Measurements from ENCODE around the gene RBP5.

The RBP5 gene

DNA sequence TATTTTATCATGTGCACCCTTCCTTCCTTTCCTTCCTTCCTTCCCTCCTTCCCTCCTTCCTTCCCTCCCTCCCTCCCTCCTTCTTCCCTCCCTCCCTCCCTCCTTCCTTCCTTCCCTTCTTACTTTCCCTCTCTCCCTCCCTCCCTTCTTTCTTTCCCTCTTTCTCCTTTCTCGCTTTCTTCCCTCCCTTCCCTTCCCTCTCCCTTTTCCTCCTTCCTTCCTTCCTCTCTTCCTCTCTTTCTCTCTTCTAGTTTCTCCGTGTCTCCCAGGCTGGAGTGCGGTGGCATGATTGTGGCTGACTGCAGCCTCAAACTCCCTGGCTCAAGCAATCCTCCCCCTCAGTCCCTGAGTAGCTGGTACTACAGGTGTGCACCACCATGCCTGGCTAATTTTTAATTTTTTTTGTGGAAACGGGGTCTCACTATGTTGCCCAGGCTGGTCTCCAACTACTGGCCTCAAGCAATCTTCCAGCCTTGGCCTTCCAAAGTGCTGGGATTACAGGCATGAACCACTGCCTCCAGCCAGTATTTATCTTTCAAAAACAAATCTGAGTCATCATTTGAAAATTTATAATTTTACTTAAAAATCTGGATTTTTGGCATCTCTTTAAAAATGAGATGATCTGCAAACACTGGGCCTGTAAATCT lies 27.5 kb downstream of the RBP5 start:
- no peak for DNase-seq (ENCODE audit: low spot score)

- DNase-seq (ENCODE audit: low spot score), result no peak
Observed at GRCh38 chr12:7100239-7100638, 28.4 kb downstream of the RBP5 start.

- DNase-seq (ENCODE audit: low spot score), result no peak
Observed at GRCh38 chr12:7099290-7099996, 29.2 kb downstream of the RBP5 start.

DNA sequence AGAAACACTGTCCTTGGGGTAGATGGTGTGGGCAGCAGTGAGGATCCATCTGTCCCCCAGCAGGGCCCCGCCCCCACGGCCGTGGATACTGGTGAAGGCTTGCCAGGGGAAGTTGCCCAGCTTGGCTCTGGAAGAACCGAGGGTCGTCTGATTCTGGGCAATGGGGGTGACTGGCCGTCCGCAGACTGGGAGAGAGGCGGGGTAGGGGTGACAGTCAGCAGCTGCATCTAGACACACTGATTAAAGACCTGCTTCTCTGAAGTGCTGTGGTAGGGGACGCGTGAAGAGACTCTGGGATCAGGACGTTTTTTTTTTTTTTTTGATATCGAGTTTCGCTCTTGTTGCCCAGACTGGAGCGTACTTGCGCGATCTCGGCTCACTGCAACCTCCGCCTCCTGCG lies 31.7 kb downstream of the RBP5 start:
- peak; percentile 24 for DNase-seq (ENCODE audit: low spot score)

DNA sequence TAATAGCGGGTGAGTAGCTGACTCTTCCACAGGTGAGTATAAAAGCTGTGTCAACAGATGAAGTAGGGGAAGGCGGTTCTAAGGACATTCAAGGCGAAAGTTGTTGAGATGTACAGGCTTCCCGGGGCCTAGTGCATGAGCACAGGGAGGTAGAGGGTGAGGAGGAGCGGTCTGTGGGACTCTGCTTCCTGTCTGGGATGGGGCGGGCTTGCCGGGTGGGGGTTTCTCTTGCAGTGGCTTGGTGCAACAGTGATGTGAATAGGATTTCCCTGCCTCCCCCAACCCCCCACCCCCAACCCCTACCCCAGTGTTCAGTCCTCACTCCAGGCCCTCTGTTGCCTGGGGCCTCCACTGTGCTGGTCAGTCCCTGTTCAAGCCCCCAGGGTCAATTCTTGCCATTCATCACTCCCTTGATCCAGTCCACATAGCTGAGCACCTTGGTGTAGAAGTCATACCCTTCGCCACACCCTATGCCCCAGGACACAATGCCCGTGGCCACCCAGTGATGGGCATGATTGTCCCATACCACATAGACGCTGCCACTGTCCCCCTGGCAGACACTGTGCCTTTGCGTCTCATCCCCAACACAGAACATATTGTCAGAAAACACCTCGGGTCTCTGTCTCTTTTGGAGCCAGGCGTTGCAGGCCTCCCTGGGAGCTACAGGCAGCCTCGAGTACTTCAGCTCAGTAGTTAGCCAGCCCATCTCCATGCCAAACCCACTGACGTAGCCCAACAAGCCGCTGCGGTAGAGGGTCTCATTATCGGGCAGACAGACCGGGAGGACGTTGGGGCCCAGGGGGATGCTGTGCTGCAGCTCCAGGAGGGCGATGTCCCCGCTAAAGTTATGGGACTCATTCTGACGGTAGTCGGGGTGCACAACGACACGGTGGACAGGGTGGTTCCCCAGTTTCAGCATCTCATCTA lies 32.4 kb downstream of the RBP5 start:
- no peak for DNase-seq (ENCODE audit: low spot score)

GRCh38 chr12:7093892-7094291 lies 34.8 kb downstream of the RBP5 start:
- DNase-seq (ENCODE audit: low spot score), result no peak

DNA sequence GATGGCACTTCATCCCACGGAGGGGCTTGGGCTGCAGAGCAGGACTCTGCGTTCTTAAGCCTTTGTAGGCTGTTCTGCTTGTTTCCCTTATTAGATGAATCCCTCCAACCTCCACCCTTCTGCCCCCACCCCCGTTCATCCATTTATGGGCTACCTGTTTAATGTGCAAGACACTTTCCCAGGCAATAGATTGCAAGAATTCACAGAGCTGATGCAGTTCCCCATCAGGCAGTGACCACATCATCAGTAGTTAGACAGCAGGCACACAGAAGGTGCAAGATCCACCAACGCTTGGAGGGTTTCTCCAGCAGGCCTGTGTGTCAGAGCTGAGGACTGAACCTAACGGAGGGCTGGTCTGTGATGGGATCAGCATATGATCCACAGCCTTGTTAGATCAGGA lies 35.2 kb downstream of the RBP5 start:
- DNase-seq (ENCODE audit: low spot score), result no peak

GRCh38 chr12:7092986-7093460 lies 35.7 kb downstream of the RBP5 start:
- no peak for DNase-seq (ENCODE audit: low spot score)

DNA sequence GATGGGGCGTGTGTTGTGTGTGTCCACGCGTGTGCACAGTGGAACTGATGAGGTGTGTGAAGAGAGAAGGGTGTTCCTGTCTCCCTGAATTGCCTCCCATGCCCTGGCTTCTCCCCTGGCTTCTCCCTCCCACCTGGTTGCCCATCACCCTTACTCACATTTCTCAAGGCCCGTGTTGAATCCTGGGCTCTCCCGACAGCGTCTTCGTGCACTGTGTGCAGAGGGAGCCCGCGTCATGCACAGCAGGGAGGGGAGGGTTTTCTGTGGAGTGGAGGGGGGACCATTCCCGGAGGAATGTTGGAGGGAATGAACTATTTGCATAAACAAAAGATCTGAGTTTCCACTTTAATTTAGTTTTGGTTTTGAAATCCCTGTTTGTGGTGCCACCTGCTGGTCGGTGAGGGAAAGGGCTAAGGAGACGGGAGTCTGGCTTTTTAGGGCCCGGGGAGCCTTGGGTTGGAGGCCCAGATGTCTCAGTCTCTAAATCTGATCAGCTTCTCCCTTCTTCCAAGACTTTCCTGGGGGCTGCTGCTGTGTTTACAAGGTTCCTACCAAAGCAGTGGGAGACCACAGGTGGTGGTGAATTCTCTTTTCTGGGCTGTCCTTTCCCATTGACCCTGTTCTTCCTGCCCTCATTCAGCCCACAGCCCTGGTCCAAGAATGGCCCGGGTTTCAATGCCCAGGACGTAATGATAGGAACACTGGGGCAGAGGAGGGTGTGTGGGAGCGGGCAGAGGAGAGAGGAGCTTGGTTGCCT lies 36.3 kb downstream of the RBP5 start, which contains the start of gene C1R:
TSS of gene C1R (minus strand) at position 217 of the 757 bp plus-strand sequence. CDS start at position 160, 57 bp downstream.
- peak; percentile 68 for DNase-seq (ENCODE audit: low spot score)

DNA sequence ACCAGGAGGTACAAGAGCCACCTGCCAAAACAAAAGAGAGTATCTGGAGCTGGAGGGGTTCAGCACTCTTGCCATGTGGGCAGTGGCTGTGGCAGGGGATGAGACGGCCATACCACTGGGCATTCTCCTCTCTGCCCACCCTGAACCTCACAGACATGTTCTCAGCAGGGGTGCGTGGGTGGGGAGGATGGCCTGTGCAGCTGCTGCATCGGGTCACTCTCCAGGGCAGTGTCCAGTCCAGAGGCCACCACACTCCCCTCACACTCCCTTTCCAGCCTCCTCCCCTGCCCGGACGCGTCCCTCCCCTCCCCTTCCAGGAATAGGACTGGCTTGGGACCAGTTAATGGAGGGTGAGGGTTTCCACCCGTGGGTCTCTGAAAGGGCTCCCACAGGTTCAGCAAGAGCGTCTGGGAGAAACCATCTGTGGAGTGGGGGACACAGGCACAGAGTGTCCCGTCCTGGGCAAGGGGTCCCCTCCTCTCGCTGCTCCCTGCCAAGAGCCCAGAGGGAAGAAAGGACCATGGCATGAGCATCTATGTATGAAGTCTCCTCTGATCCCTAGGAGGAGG lies 36.9 kb downstream of the RBP5 start:
- no peak for DNase-seq (ENCODE audit: low spot score)

- no peak for DNase-seq (ENCODE audit: low spot score)
Observed at GRCh38 chr12:7091171-7091570, 37.5 kb downstream of the RBP5 start.

DNA sequence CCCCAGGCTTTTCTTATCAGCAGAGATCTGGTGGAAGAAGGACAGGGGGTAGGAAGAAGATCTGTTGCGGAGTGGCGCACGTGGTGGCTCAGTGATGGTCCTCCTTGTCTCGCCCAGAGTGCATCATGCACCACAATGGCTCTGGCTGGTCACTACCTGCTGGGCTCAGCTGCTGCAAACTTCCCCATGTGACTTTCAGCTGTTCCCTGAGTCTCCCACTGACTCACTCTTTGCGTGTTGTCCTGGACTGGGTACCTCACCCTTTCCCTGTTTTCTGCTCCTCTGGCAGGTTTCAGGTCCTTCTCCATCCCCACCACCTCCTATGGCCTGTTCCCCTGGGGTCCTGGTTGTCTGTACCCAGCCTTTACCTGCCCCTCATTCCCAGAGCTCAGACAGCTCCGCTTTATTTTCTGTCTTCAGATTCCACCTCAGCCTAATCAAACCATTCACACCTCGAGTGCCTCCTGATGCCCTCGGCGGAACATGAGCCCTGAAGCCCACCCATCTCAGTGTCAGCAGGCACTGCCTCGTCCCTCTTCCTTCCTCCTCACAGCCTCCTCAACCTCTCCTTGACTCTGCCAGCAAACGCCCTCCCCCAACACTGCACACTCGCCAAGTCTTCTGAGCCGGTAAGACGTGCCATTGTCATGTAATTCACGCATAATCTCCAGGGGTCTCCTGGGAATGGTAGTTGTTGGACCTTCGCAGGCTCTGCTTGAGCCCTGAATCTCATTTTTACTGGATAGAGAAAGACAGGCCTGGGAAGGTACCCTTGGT lies 38.3 kb downstream of the RBP5 start:
- no peak for DNase-seq (ENCODE audit: low spot score)

- no peak for DNase-seq (ENCODE audit: low spot score)
Observed at GRCh38 chr12:7089196-7089871, 39.4 kb downstream of the RBP5 start.

DNA sequence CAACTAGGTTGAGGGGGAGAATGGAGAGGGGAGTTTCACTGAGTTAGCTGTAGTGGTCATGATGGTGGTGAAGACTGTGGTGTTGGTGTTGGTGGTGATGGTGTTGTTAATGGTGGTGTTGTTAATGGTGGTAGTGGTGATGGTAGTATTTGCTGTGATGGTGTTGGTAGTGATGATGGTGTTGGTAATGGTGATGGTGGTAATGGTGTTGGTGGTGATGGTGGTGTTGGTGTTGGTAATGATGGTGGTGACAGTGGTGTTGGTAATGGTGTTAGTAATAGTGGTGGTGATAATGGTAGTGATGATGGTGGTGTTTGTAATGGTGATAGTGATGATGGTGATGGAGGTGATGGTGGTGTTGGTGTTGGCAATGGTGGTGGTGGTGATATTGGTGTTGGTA lies 45.6 kb downstream of the RBP5 start:
- DNase-seq (ENCODE audit: low spot score), result no peak

DNA sequence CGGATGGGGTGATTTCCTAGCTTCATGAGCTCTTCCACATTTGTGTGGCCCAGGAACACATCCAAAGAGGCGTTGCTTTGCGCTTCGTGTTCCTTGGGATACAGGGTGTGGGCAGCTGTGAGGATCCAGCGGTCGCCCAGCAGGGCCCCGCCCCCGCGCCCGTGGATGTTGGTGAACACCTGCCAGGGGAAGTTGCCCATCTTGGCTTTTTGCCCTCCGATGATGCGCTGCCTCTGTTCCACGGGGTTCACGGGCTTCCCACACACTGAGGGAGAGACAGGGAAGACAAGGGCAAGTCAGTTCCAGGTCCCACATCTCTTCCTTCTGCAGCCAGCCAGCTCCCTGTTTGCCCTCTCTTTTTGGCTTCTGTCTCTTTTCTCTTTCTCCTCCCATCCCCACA lies 47.7 kb downstream of the RBP5 start:
- DNase-seq (ENCODE audit: low spot score), result no peak

DNA sequence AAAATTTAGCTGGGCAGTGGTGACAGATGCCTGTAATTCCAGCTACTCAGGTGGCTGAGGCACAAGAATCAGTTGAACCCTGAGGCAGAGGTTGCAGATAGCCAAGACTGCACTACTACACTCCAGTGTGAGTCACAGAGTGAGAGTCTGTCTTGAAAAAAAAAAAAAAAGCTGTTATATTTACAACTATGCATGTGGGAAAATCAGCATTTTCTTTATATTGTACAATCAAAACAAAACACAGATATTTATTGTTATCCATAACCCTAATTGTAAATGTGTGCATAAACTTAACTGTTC lies 48.9 kb downstream of the RBP5 start:
- DNase-seq (ENCODE audit: low spot score), result no peak

DNA sequence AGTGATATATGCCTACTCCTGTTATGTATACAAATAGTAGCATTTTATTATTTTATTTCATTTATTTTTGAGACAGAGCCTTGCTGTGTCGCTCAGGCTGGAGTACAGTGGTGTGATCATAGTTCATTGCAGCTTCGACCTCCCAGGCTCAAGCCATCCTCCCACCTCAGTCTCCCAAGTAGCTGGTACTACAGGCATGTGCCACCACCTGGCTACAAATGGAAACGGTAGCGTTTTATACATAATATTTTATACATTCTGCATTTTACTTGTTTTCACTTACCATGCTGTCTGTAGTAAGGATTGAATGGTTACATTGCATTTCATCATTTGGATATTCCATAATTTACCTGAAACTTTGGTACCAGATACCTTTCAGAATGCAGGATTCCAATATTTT lies 50.5 kb downstream of the RBP5 start:
- DNase-seq (ENCODE audit: low spot score), result no peak

DNA sequence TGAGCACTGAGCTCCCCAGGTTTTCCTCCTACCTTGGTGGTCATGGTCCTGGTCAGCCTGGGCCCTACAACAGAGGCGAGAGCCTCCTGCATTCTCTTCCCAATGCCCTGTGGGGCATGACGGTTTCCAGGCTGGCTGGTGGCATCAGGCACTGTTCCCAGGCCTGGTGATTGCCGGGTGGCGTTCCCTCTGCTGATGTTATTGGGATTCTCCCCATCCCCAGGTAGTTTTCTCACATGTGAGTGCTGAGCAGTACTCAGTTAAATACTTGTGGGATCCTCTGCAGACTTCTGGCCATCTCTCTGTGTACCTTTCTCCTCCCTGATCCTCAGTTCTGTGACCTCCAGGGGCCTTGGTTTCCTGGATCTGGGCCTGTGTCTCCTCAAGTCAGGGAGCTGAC lies 52.2 kb downstream of the RBP5 start:
- DNase-seq (ENCODE audit: low spot score), result no peak

DNA sequence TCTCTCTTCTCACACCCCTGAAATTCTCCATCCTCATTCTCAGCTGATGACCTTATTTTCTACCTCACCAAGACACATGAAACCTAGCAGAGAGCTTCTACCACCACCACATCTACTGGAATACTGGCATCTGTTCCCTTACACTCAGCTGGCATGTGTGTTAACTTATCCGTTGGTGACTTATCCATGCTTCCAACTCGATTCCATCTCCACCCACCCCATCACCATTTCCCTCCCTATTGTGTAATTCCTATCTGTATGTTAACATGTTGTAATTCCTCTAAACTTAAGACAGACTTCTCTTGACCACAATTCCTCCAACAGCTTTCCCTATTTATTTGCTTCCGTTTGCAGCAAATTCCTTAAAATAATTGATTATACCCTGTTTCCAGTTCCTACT lies 52.8 kb downstream of the RBP5 start:
- no peak for DNase-seq (ENCODE audit: low spot score)

- DNase-seq (ENCODE audit: low spot score), result no peak
Observed at GRCh38 chr12:7075518-7075917, 53.2 kb downstream of the RBP5 start.

Measured in cerebellar cortex (tissue), 1 donor.